ENCODE data around the gene N4BP2L2. TPM values are rescaled to one million over a fixed set of nuclear protein-coding genes. Genes with fewer than 3 reads are reported as not detected.

N4BP2L2 gene
- total and polyA plus RNA-seq, 9 of the 15 experiments (the other 6 are each of a cell fraction or from before 2014, with no cell fraction given) = 33.9 to 76.4 (median 48.7) TPM

- TF ChIP-seq, protein P1, sequence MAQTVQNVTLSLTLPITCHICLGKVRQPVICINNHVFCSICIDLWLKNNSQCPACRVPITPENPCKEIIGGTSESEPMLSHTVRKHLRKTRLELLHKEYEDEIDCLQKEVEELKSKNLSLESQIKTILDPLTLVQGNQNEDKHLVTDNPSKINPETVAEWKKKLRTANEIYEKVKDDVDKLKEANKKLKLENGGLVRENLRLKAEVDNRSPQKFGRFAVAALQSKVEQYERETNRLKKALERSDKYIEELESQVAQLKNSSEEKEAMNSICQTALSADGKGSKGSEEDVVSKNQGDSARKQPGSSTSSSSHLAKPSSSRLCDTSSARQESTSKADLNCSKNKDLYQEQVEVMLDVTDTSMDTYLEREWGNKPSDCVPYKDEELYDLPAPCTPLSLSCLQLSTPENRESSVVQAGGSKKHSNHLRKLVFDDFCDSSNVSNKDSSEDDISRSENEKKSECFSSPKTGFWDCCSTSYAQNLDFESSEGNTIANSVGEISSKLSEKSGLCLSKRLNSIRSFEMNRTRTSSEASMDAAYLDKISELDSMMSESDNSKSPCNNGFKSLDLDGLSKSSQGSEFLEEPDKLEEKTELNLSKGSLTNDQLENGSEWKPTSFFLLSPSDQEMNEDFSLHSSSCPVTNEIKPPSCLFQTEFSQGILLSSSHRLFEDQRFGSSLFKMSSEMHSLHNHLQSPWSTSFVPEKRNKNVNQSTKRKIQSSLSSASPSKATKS (CRISPR knock-in tag; IDR thresholded peaks at IDR 0.05) = no peak
- TF ChIP-seq TRIM24 (IDR thresholded peaks at IDR 0.05) (no peak), EGR1 (conservative IDR thresholded peaks at IDR 0.05) (0 out of 2 replicates have a peak, but pooled peaks have one; percentile 17), SMAD4 (CRISPR knock-in tag; conservative IDR thresholded peaks at IDR 0.05) (0 out of 2 replicates have a peak, but pooled peaks have one; percentile 52), NONO (IDR thresholded peaks at IDR 0.05; ENCODE audit: low read depth in 2 of 2, low read length in 1 of 2) (0 out of 4 replicates have a peak, but pooled peaks of 1 of the 2 experiments have one; percentile 38), HSF4 (CRISPR knock-in tag; IDR thresholded peaks at IDR 0.05; ENCODE audit: borderline replicate concordance) (no peak), XRCC4 (IDR thresholded peaks at IDR 0.05; ENCODE audit: extremely low read depth, insufficient read depth, insufficient read length) (no peak), IRF2 (CRISPR knock-in tag; IDR thresholded peaks at IDR 0.05) (no peak), ARID3B (CRISPR knock-in tag; IDR thresholded peaks at IDR 0.05; ENCODE audit: borderline replicate concordance) (no peak), ELF1 (tag; IDR thresholded peaks at IDR 0.05) (no peak), TAF9B (IDR thresholded peaks at IDR 0.05; ENCODE audit: partially characterized antibody) (peak; percentile 16), DMBX1 (CRISPR knock-in tag; IDR thresholded peaks at IDR 0.05; ENCODE audit: borderline replicate concordance) (0 out of 2 replicates have a peak, but pooled peaks have one; percentile 22), CXXC5 (CRISPR knock-in tag; IDR thresholded peaks at IDR 0.05) (peak; percentile 77), TAF1 (IDR thresholded peaks at IDR 0.05; ENCODE audit: control insufficient read depth, extremely low read depth, insufficient read depth, low read length, severe bottlenecking) (peak; percentile 83), FOXK1 (CRISPR knock-in tag; IDR thresholded peaks at IDR 0.05; ENCODE audit: borderline replicate concordance) (no peak), THRAP3 (IDR thresholded peaks at IDR 0.05; ENCODE audit: borderline replicate concordance) (no peak)
- TF ChIP-seq, protein P2, sequence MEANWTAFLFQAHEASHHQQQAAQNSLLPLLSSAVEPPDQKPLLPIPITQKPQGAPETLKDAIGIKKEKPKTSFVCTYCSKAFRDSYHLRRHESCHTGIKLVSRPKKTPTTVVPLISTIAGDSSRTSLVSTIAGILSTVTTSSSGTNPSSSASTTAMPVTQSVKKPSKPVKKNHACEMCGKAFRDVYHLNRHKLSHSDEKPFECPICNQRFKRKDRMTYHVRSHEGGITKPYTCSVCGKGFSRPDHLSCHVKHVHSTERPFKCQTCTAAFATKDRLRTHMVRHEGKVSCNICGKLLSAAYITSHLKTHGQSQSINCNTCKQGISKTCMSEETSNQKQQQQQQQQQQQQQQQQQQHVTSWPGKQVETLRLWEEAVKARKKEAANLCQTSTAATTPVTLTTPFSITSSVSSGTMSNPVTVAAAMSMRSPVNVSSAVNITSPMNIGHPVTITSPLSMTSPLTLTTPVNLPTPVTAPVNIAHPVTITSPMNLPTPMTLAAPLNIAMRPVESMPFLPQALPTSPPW (CRISPR knock-in tag; IDR thresholded peaks at IDR 0.05) = peak; percentile 82
- TF ChIP-seq, protein P3, sequence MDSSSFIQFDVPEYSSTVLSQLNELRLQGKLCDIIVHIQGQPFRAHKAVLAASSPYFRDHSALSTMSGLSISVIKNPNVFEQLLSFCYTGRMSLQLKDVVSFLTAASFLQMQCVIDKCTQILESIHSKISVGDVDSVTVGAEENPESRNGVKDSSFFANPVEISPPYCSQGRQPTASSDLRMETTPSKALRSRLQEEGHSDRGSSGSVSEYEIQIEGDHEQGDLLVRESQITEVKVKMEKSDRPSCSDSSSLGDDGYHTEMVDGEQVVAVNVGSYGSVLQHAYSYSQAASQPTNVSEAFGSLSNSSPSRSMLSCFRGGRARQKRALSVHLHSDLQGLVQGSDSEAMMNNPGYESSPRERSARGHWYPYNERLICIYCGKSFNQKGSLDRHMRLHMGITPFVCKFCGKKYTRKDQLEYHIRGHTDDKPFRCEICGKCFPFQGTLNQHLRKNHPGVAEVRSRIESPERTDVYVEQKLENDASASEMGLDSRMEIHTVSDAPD (CRISPR knock-in tag; IDR thresholded peaks at IDR 0.05) = no peak
Observed at GRCh38 chr13:32586080-32586900, 47.7 kb upstream of the N4BP2L2 start, which contains the start of gene PDS5B (continued).
